B cell (primary cell): ENCODE measurements around the gene TRIM66. TPM values are rescaled to one million over a fixed set of nuclear protein-coding genes. Genes with fewer than 3 reads are reported as not detected.

Source experiments
- ATAC-seq: fragments of 200-7000 bp; cut with Tn5 transposase; one replicate; pipeline ENCODE4 v1.10.0; 2021; ENCODE audit warnings: low read depth, mild to moderate bottlenecking, moderate number of reproducible peaks, moderate library complexity
- CTCF ChIA-PET: fragments of 350-600 bp; sonication (Branson Sonifier 250); formaldehyde crosslinking; loops from one replicate; lab custom pipeline; 2021; ENCODE audit warnings: antibody characterized with exemption, inconsistent platforms; lab: Charles Lee
- POLR2A ChIA-PET: fragments of 350-600 bp; sonication (Branson Sonifier 250); formaldehyde crosslinking; loops from one replicate; lab custom pipeline; 2021; ENCODE audit warnings: antibody characterized with exemption; lab: Charles Lee
- DNase-seq: peaks from one replicate; pipeline ENCODE4 v3.0.0; 2013
- H2AFZ ChIP-seq: 2 replicates; pipeline ENCODE4 v1.6.1; 2012; ENCODE audit warnings: mild to moderate bottlenecking, low read depth, low read length; ENCODE audit not compliant: insufficient read depth, poor library complexity, severe bottlenecking
- H3K27ac ChIP-seq, 2 donors: 1 replicate in 1 of 2; 2 replicates in 1 of 2; pipeline ENCODE4 v1.5.1; 2012 to 2013; ENCODE audit warnings: low read length in 2 of 2, mild to moderate bottlenecking in 2 of 2, moderate library complexity in 1 of 2
- H3K27me3 ChIP-seq, 4 experiments: fragments of 200-600 bp in 1 of 4; sonication (generic) in 1 of 4; replicated peaks in 1 of 4; 1 replicate in 2 of 4; 2 replicates in 2 of 4; pipeline versions ENCODE4 v1.6.1 to v1.7.0; 2013 to 2016; ENCODE audit warnings: low read length in 3 of 4, mild to moderate bottlenecking in 2 of 4, mixed read lengths in 1 of 4, moderate library complexity in 1 of 4; ENCODE audit not compliant: insufficient read depth in 4 of 4, control insufficient read depth in 3 of 4; ENCODE audit errors: control extremely low read depth in 1 of 4
- H3K36me3 ChIP-seq, 2 experiments: replicated peaks in 1 of 2; 1 replicate in 1 of 2; 2 replicates in 1 of 2; pipeline versions ENCODE4 v1.6.1 to v1.7.1; 2013; ENCODE audit warnings: low read length in 1 of 2; ENCODE audit not compliant: insufficient read depth in 2 of 2, control insufficient read depth in 1 of 2; ENCODE audit errors: control extremely low read depth in 1 of 2, extremely low read depth in 1 of 2
- H3K4me1 ChIP-seq, 2 donors: fragments of 200-600 bp in 1 of 2; sonication (generic) in 1 of 2; 1 replicate in 1 of 2; 2 replicates in 1 of 2; pipeline versions ENCODE4 v1.5.1 to v1.6.1; 2013 to 2017; ENCODE audit warnings: low read length in 2 of 2; ENCODE audit not compliant: control insufficient read depth in 2 of 2, insufficient read depth in 2 of 2
- H3K4me2 ChIP-seq: replicated peaks from 2 replicates; pipeline ENCODE3; 2012; ENCODE audit warnings: mild to moderate bottlenecking, low read depth, low read length; ENCODE audit not compliant: poor library complexity, severe bottlenecking
- H3K4me3 ChIP-seq, 5 experiments: fragments of 200-600 bp in 1 of 5; sonication (generic) in 1 of 5; 1 replicate in 3 of 5; 2 replicates in 2 of 5; pipeline versions ENCODE4 v1.5.1 to v1.7.0; 2011 to 2016; ENCODE audit warnings: low read length in 4 of 5, mild to moderate bottlenecking in 4 of 5, low read depth in 2 of 5, control low read depth in 1 of 5, moderate library complexity in 1 of 5; ENCODE audit not compliant: insufficient read depth in 1 of 5; ENCODE audit errors: control extremely low read depth in 1 of 5, extremely low read depth in 1 of 5
- H3K79me2 ChIP-seq: fragments of 200-600 bp; sonication (generic); one replicate; pipeline ENCODE4 v1.6.0; 2016; ENCODE audit warnings: low read length; ENCODE audit not compliant: control insufficient read depth, insufficient read depth
- H3K9ac ChIP-seq: fragments of 200-600 bp; sonication (generic); 2 replicates; pipeline ENCODE4 v1.6.1; 2017; ENCODE audit warnings: mild to moderate bottlenecking, low read length, moderate library complexity
- H3K9me3 ChIP-seq, 3 donors: one replicate each; pipeline versions ENCODE4 v1.6.1 to v1.7.1; 2013; ENCODE audit warnings: low read length in 2 of 3; ENCODE audit not compliant: control insufficient read depth in 2 of 3, insufficient read depth in 1 of 3; ENCODE audit errors: control extremely low read depth in 1 of 3
- H4K20me1 ChIP-seq: 2 replicates; pipeline ENCODE4 v1.6.0; 2012; ENCODE audit warnings: mild to moderate bottlenecking, low read length; ENCODE audit not compliant: insufficient read depth, control insufficient read depth, poor library complexity, severe bottlenecking
- H3K27ac Mint-ChIP-seq: one replicate; pipeline ENCODE4 v1.8.0; 2021; ENCODE audit warnings: mixed read lengths
- H3K27me3 Mint-ChIP-seq: one replicate; pipeline ENCODE4 v1.8.0; 2021; ENCODE audit warnings: mixed read lengths
- H3K4me1 Mint-ChIP-seq: one replicate; pipeline ENCODE4 v1.8.0; 2021; ENCODE audit warnings: mixed read lengths
- H3K4me3 Mint-ChIP-seq: one replicate; pipeline ENCODE4 v1.8.0; 2021; ENCODE audit warnings: mixed read lengths
- H3K9me3 Mint-ChIP-seq: one replicate; pipeline ENCODE4 v1.8.0; 2022; ENCODE audit warnings: mixed read lengths; ENCODE audit not compliant: insufficient read depth
- EZH2 ChIP-seq: IDR thresholded peaks from 2 replicates; pipeline ENCODE4 v1.6.1; 2012; ENCODE audit warnings: borderline replicate concordance, low read depth, mild to moderate bottlenecking, moderate library complexity, low read length; ENCODE audit not compliant: insufficient read depth, poor library complexity, severe bottlenecking
- WGBS: methylation state at CpG from one replicate; pipeline ENCODE4 v1.1.5; 2013; ENCODE audit warnings: missing lambda C conversion rate; ENCODE audit not compliant: insufficient coverage; 5-methylcytosine and 5-hydroxymethylcytosine counted together
- intact Hi-C: fragments of 100-400 bp; cut with micrococcal nuclease; formaldehyde crosslinking; loops from one replicate; pipeline ENCODE4 v1.10.0; 2022
- polyA plus RNA-seq: library from polyadenylated mRNA; depleted of rRNA; stranded (reverse); fragments of >200 nt; gene quantifications from 2 replicates; pipeline ENCODE4 v1.2.3, GENCODE V29; 2012
- total RNA-seq, 2 donors: library from RNA; stranded (reverse); fragments of 120-200 nt in 1 of 2; gene quantifications; 1 replicate in 1 of 2; 2 replicates in 1 of 2; pipeline versions ENCODE4 v1.2.3 to v1.2.4, GENCODE V29; 2013 to 2022
- TF ChIP-seq, protein P1 (sequence below): fragments of 200-600 bp; IDR thresholded peaks from one replicate; pipeline ENCODE4 v1.8.0; 2022; ENCODE audit warnings: antibody characterized with exemption, mild to moderate bottlenecking

The TRIM66 gene
- total and polyA plus RNA-seq, 2 donors (not counting 1 experiment from before 2014, with no cell fraction given): 11.1 to 21.1 TPM

DNA sequence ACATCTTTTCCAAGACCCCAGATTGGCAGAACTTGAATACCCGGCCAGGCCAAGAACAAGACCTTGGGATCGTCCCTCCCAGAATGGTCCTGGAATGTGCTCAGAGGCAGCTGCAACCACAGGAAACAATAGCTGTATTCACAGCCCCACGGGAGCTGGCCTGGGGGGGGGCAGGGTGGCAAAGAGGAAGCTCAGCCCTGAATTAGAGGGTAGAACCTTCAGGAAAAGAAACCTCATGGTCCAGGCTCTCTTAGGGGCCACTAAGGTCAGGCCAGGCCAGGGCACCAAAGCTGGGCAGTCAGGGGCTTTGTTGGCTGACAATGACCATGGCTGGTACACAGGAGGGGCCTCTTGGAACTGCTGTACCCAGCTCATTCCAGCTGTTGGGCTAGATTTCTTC is 17.4 kb upstream of the TRIM66 start:
- Mint-ChIP-seq H3K27me3 (no peaks in the 10 kb centered on the region), H3K9me3 (no peaks in the 10 kb centered on the region), H3K27ac (no peak overlapping the region), H3K4me1 (peaks cover 12% of the 10 kb centered on the region), H3K4me3 (no peak overlapping the region)
- no peak overlapping the region for H3K27ac ChIP-seq
- no peak overlapping the region for H2AFZ ChIP-seq
- ChIA-PET CTCF (no interaction called here), POLR2A (interaction anchor here (0.8 kb wide), 1 partner anchor 11 kb away, joined by 3 read pairs; no protein-coding TSS in a partner anchor)
- no peak for TF ChIP-seq EZH2
- TF ChIP-seq, protein P1, sequence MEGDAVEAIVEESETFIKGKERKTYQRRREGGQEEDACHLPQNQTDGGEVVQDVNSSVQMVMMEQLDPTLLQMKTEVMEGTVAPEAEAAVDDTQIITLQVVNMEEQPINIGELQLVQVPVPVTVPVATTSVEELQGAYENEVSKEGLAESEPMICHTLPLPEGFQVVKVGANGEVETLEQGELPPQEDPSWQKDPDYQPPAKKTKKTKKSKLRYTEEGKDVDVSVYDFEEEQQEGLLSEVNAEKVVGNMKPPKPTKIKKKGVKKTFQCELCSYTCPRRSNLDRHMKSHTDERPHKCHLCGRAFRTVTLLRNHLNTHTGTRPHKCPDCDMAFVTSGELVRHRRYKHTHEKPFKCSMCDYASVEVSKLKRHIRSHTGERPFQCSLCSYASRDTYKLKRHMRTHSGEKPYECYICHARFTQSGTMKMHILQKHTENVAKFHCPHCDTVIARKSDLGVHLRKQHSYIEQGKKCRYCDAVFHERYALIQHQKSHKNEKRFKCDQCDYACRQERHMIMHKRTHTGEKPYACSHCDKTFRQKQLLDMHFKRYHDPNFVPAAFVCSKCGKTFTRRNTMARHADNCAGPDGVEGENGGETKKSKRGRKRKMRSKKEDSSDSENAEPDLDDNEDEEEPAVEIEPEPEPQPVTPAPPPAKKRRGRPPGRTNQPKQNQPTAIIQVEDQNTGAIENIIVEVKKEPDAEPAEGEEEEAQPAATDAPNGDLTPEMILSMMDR: no peak
- no peak overlapping the region for H3K4me3 ChIP-seq
- H3K4me1 ChIP-seq: peaks cover 0 to 7% of the 10 kb centered on the region in 2 donors
- no peak for DNase-seq
- no peaks in the 10 kb centered on the region for H4K20me1 ChIP-seq
- H3K27me3 ChIP-seq: no peaks in the 10 kb centered on the region
- H3K9ac ChIP-seq: no peak overlapping the region
- H3K36me3 ChIP-seq: no peaks in the 10 kb centered on the region
- ATAC-seq: no peak
- intact Hi-C loops: no loop called here
- WGBS: 8% methylated on average over 3 of the region's 3 CpGs
- H3K9me3 ChIP-seq: no peaks in the 10 kb centered on the region
- no peak overlapping the region for H3K4me2 ChIP-seq
- H3K79me2 ChIP-seq: peaks cover 3% of the 10 kb centered on the region

DNA sequence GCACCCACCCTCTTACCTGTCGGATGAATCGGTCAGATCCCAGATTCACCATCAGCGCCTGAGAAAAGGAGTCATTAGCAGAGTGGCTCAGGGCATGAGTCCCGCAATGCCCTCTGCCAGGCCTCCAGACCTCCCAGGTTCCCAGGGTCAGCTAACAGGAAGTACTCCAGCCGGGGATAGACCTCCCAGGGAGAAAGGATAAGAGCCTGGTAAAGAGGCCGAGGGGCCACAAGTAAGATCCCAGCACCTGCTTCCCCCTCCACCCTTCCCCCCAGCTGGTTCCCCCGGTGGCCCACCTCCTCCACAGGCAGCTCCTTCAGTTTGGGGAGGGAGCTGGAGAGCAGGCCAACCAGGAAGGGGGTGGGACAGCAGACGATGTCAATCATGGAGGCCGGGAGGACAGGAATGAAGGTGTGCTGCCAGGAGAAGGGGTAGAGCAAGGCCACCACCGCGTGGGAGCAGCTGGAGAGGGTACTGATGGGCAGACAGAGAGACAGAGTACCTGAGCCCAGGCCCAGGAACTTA is 16.5 kb upstream of the TRIM66 start:
- no peak overlapping the region for H3K4me2 ChIP-seq
- no peak overlapping the region for H3K9ac ChIP-seq
- peaks cover 6% of the 10 kb centered on the region for H3K79me2 ChIP-seq
- H3K27me3 ChIP-seq: no peaks in the 10 kb centered on the region
- ATAC-seq: no peak
- no peak overlapping the region for H3K27ac ChIP-seq
- ChIA-PET CTCF (no interaction called here), POLR2A (no interaction called here)
- WGBS: 92% methylated on average over 8 of the region's 11 CpGs
- H3K4me1 Mint-ChIP-seq: peaks cover 12% of the 10 kb centered on the region
- H2AFZ ChIP-seq: no peak overlapping the region
- DNase-seq: no peak
- H3K9me3 Mint-ChIP-seq: no peaks in the 10 kb centered on the region
- H3K36me3 ChIP-seq: no peaks in the 10 kb centered on the region
- H3K9me3 ChIP-seq: no peaks in the 10 kb centered on the region
- H3K4me3 ChIP-seq: no peak overlapping the region
- no peaks in the 10 kb centered on the region for H4K20me1 ChIP-seq
- peaks cover 0 to 7% of the 10 kb centered on the region in 2 donors for H3K4me1 ChIP-seq
- H3K4me3 Mint-ChIP-seq: no peak overlapping the region
- no peak overlapping the region for H3K27ac Mint-ChIP-seq
- H3K27me3 Mint-ChIP-seq: no peaks in the 10 kb centered on the region
- intact Hi-C loops: no loop called here
- no peak for TF ChIP-seq EZH2
- TF ChIP-seq, protein P1: no peak
